ENCODE measurements around the gene FAM131C.

The FAM131C gene

DNA sequence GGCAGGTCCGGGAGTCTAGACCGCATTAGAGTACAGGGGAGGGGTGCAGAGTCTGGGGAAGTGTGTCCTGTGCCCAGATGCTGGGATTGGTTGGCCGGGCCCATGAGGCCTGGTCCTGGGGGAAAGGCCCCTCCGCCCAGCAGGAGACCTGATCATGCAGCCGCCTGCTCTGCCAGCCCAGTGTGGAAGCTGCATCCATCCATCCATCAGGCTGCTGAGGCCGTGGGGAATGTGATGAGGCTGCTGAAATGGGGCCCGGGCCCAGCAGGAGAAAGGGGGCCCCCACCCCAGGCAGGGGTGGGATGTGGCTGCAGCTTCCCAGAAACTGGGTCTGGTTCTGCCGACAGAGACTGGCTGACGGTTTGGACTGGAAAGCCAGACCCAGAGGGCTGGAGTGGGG lies 45.3 kb upstream of the FAM131C start:
- TF ChIP-seq, protein P1, sequence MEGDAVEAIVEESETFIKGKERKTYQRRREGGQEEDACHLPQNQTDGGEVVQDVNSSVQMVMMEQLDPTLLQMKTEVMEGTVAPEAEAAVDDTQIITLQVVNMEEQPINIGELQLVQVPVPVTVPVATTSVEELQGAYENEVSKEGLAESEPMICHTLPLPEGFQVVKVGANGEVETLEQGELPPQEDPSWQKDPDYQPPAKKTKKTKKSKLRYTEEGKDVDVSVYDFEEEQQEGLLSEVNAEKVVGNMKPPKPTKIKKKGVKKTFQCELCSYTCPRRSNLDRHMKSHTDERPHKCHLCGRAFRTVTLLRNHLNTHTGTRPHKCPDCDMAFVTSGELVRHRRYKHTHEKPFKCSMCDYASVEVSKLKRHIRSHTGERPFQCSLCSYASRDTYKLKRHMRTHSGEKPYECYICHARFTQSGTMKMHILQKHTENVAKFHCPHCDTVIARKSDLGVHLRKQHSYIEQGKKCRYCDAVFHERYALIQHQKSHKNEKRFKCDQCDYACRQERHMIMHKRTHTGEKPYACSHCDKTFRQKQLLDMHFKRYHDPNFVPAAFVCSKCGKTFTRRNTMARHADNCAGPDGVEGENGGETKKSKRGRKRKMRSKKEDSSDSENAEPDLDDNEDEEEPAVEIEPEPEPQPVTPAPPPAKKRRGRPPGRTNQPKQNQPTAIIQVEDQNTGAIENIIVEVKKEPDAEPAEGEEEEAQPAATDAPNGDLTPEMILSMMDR (IDR thresholded peaks at IDR 0.05; ENCODE audit: low read depth, low read length), result no peak
- DNase-seq (ENCODE audit: extremely low read depth, low read depth), result no peak

DNA sequence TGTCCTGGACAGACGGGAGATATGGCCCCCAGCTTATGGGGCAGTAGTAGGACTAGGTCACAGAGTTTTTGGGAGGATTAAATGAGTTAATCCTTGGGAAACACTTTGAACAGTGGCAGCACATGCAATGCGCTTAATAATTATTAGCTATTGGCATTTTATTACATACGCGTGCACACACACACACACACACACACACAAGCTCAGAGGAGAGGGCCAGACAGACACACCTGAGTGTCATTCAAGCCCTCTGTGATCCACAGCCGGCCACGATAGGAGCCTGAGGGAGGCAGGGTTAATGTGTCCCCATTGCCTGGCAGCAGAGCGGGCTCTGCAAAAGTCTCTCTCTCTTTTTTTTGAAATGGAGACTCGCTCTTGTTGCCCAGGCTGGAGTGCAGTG lies 44.5 kb upstream of the FAM131C start:
- TF ChIP-seq, protein P1 (IDR thresholded peaks at IDR 0.05; ENCODE audit: low read depth, low read length), result no peak
- DNase-seq (ENCODE audit: extremely low read depth, low read depth), result no peak

DNA sequence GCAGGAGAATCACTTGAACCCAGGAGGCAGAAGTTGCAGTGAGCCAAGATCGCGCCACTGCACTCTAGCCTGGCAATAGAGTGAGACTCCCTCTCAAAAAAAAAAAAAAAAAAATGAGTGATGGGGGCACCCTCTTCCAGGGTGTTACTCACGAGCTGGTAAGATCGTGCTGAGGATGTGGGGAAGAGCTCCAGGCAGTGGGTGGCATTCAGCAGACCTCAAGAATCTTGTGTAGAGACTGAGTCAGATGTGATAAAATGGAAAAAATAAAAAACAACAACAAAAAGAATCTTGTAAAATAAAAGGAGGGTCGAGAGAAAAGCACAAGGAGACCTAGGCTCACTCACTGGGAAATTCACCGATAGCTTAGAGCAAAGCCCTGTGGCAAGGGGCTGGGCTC lies 43.9 kb upstream of the FAM131C start:
- TF ChIP-seq, protein P1 (IDR thresholded peaks at IDR 0.05; ENCODE audit: low read depth, low read length), result no peak

DNA sequence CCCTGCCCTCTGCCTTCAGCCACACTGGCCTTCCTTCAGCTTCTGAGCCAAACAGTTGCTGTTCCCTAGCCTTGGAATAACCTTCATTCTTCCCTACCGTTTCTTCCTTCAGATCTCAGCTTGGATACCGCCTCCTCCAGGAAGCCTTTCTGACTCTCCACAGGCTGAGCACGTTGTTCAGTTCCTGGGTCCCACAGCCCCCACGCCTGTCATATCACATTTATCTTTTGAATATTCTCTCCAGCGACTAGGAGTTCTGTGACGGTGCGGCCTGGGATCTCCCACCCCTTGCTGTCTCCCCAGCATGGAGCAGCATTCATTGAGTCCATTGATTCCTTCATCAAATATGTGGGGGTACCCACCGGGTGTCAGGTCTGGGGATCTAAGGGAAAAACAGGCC lies 43.2 kb upstream of the FAM131C start:
- TF ChIP-seq, protein P1 (IDR thresholded peaks at IDR 0.05; ENCODE audit: low read depth, low read length), result no peak
- no peak for DNase-seq (ENCODE audit: extremely low read depth, low read depth)

More for the DNA sequence above, 43.9 kb upstream of the FAM131C start:
- DNase-seq (ENCODE audit: extremely low read depth, low read depth), result no peak

DNA sequence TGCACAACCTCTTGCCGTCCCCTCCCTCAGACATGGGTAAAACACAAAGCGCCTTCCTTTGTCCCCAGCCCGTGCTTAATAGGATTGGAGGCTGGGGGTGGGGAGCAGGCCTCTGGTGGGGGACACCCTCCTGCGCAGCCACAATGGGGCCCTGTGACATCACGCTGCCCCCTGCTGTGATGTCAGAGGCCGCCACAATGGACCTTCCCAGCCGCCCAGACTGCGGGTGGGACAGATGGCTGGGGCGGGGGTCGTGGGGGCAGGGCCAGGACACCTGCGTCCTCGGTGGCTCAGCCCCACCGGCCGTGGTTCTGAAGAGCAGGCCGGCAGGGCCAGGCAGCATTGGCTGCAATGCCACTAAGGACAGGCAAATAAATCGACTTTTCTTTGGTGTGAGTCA lies 42.6 kb upstream of the FAM131C start:
- TF ChIP-seq, protein P1 (IDR thresholded peaks at IDR 0.05; ENCODE audit: low read depth, low read length), result no peak
- DNase-seq (ENCODE audit: extremely low read depth, low read depth), result no peak

DNA sequence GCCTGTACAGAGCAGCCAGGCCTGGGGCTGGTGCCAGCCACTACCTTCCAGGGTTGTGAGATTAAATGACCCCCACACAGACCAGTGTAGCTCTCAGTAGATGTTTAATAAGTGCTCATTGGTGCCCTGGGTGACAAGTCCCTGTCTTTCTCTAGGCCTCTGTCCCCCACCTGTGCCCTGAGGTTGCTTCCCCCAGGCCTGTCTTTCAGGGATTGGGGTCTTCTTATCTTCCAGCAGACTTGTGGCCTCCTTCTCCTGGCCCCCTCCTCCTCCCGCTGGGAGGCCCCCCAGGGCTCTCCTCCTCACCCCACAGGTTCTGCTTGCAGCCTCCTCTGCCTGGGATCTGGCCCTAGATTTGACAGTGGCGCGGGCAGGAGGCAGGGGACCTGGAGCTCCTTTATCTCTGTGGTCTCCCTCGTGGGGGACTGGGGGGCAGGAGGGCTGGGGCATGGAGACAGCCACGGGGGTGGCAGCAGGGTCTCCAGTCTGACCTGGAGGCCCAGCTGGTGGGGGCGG lies 42.1 kb upstream of the FAM131C start:
- TF ChIP-seq, protein P1 (IDR thresholded peaks at IDR 0.05; ENCODE audit: low read depth, low read length), result no peak
- DNase-seq (ENCODE audit: extremely low read depth, low read depth), result no peak

DNA sequence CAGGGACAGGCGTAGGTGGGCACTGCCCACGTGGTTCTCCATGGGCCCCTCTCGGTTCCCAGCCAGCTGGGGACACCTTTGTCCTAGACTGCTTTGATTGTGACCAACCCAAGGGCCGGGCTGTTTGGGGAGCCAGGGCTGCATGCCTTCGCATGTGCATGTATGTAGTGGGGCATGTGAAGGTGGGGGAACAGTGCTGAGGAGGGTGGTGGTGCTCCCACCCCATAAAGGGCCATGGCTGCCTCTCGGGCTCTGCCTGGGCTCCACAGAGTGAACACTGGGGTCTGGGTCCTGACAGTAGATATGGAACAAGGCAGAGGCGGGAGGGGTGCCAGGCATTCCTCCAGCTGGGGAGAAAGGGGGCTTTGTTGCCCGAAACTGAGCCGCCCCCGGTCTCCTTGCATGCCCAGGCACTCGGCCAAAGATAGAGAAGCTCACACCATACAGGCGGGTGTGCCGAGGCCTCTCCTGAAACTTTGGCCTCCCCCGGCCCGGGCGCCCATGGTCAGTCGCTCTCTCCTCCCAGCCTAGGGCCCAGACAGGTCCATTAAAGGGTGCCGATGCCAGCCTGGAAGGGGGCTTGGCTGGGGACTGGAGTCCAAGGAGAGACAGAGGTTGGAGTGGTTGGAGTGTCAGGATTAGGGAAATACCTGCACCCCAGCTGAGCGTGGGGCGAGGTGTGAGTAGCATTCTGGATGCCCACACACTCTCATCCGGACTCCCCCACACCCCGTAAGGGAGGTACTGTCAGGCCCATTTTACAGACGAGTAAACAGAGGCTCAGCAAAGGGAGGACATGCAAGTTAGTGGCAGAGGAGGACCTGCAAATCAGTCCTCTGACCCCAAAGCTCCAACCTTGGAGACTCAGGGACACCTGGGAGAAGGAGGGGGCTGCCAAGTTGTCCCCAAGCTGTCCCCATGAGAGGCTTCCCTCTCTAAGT lies 41.3 kb upstream of the FAM131C start:
- TF ChIP-seq, protein P1 (IDR thresholded peaks at IDR 0.05; ENCODE audit: low read depth, low read length), result no peak
- DNase-seq (ENCODE audit: extremely low read depth, low read depth), result no peak

All from AG09319 (cell line).